Ishikawa (cell line): ENCODE data around the gene EYS.

ENCODE experiments used
- CEBPB ChIP-seq: IDR thresholded peaks from 2 replicates; pipeline ENCODE4 v1.6.1; 2012
- CREB1 ChIP-seq: IDR thresholded peaks from 2 replicates; pipeline ENCODE4 v1.6.1; 2012; ENCODE audit warnings: low read depth
- EGR1 ChIP-seq: IDR thresholded peaks from 2 replicates; pipeline ENCODE4 v1.6.1; 2012
- EP300 ChIP-seq: IDR thresholded peaks from 2 replicates; pipeline ENCODE4 v1.6.1; 2012; ENCODE audit warnings: borderline replicate concordance
- FOXM1 ChIP-seq: IDR thresholded peaks from 2 replicates; pipeline ENCODE4 v1.6.1; 2012; ENCODE audit warnings: low read depth, borderline replicate concordance
- NFIC ChIP-seq: IDR thresholded peaks from 2 replicates; pipeline ENCODE4 v1.6.1; 2012
- RAD21 ChIP-seq: IDR thresholded peaks from 2 replicates; pipeline ENCODE4 v1.6.1; 2012; ENCODE audit warnings: low read depth
- TAF1 ChIP-seq: IDR thresholded peaks from 2 replicates; pipeline ENCODE4 v1.6.1; 2012; ENCODE audit warnings: low read depth, mild to moderate bottlenecking
- TCF12 ChIP-seq: IDR thresholded peaks from 2 replicates; pipeline ENCODE4 v1.6.1; 2012; ENCODE audit warnings: low read depth
- TEAD4 ChIP-seq: IDR thresholded peaks from 2 replicates; pipeline ENCODE4 v1.6.1; 2012
- YY1 ChIP-seq: IDR thresholded peaks from 2 replicates; pipeline ENCODE4 v1.6.1; 2012; ENCODE audit warnings: low read depth
- ZBTB7A ChIP-seq: IDR thresholded peaks from 2 replicates; pipeline ENCODE4 v1.6.1; 2012; ENCODE audit warnings: low read depth
- TF ChIP-seq, protein P1 (sequence below): IDR thresholded peaks from 2 replicates; pipeline ENCODE4 v1.6.1; 2012; ENCODE audit warnings: low read depth, mild to moderate bottlenecking
- TF ChIP-seq, protein P2 (sequence below): IDR thresholded peaks from 2 replicates; pipeline ENCODE4 v1.6.1; 2012
- TF ChIP-seq, protein P3 (sequence below): IDR thresholded peaks from 2 replicates; pipeline ENCODE4 v1.6.1; 2012

The EYS gene

DNA sequence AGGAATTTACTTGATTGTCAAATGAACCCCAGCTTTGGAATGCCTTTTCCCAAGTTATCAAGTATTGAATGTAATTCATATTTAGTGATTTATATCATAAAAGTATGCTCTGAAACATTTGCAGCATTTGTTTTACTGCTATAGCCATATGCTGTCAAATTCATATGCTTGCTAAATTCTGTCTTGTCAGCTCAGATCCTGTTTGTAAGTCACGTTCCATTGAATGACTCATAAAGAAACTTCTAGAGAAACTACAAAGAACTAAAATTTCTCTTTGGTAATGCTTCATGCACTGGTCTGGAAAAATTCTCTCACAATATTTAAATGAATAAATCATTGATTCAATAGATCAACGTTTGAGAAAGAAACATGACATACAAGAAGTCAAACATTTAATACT lies 1625.6 kb downstream of the EYS start:
- no peak for TF ChIP-seq TEAD4
- TF ChIP-seq CEBPB: no peak
- no peak for TF ChIP-seq RAD21
- no peak for TF ChIP-seq ZBTB7A
- no peak for TF ChIP-seq YY1
- no peak for TF ChIP-seq FOXM1
- no peak for TF ChIP-seq NFIC
- TF ChIP-seq EP300: no peak
- TF ChIP-seq CREB1: no peak
- no peak for TF ChIP-seq EGR1
- TF ChIP-seq, protein P1, sequence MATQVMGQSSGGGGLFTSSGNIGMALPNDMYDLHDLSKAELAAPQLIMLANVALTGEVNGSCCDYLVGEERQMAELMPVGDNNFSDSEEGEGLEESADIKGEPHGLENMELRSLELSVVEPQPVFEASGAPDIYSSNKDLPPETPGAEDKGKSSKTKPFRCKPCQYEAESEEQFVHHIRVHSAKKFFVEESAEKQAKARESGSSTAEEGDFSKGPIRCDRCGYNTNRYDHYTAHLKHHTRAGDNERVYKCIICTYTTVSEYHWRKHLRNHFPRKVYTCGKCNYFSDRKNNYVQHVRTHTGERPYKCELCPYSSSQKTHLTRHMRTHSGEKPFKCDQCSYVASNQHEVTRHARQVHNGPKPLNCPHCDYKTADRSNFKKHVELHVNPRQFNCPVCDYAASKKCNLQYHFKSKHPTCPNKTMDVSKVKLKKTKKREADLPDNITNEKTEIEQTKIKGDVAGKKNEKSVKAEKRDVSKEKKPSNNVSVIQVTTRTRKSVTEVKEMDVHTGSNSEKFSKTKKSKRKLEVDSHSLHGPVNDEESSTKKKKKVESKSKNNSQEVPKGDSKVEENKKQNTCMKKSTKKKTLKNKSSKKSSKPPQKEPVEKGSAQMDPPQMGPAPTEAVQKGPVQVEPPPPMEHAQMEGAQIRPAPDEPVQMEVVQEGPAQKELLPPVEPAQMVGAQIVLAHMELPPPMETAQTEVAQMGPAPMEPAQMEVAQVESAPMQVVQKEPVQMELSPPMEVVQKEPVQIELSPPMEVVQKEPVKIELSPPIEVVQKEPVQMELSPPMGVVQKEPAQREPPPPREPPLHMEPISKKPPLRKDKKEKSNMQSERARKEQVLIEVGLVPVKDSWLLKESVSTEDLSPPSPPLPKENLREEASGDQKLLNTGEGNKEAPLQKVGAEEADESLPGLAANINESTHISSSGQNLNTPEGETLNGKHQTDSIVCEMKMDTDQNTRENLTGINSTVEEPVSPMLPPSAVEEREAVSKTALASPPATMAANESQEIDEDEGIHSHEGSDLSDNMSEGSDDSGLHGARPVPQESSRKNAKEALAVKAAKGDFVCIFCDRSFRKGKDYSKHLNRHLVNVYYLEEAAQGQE: no peak
- TF ChIP-seq, protein P2, sequence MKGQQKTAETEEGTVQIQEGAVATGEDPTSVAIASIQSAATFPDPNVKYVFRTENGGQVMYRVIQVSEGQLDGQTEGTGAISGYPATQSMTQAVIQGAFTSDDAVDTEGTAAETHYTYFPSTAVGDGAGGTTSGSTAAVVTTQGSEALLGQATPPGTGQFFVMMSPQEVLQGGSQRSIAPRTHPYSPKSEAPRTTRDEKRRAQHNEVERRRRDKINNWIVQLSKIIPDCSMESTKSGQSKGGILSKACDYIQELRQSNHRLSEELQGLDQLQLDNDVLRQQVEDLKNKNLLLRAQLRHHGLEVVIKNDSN: no peak
- no peak for TF ChIP-seq TCF12
- TF ChIP-seq, protein P3, sequence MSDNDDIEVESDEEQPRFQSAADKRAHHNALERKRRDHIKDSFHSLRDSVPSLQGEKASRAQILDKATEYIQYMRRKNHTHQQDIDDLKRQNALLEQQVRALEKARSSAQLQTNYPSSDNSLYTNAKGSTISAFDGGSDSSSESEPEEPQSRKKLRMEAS: no peak
- TF ChIP-seq TAF1: no peak

DNA sequence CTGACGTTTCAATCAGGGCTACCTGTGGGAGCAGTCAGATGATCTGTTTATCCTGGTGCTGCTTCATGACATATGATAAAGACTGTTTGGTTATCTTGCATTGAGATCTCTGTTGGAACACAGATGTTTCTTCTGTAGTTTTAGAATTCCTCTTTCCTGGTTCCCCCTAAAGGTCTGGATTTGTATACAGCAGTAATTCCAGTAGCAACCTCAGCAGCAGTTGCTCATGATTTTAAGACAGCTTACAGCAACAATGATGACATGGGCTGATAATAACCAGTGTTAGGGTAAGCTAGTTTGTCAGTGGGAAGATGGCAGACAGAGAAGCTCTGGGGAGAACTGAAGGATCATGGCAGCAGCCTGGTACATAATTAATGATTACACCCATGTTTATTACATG lies 1632.0 kb downstream of the EYS start:
- TF ChIP-seq CEBPB (no peak), RAD21 (no peak), TAF1 (no peak), TEAD4 (no peak), TCF12 (no peak), EP300 (no peak), NFIC (no peak), CREB1 (no peak), EGR1 (no peak), YY1 (no peak), FOXM1 (no peak), ZBTB7A (no peak)
- TF ChIP-seq, protein P1: no peak
- TF ChIP-seq, protein P3: no peak
- TF ChIP-seq, protein P2: no peak

DNA sequence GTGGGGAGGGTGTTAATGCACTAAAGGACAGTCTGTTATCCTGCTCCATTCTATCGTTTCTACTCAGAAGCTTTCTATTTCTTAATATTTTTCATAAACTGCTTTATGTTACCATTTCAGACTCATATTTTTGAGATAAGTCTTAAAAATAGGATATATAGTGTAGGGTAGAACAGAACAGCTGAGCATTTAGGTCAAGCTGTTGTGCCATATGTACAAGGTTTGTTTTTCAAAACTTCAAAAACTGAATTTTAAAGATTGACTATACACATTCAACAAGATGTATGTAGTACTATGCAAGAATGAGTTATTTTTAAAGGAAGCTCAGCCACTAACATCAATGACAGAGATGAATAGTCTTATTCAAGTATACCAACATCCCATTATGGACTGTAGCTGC lies 1634.3 kb downstream of the EYS start:
- TF ChIP-seq CREB1: no peak
- TF ChIP-seq EP300: no peak
- TF ChIP-seq TCF12: no peak
- no peak for TF ChIP-seq NFIC
- TF ChIP-seq CEBPB: no peak
- TF ChIP-seq EGR1: no peak
- no peak for TF ChIP-seq YY1
- no peak for TF ChIP-seq FOXM1
- TF ChIP-seq, protein P3: no peak
- no peak for TF ChIP-seq TEAD4

DNA sequence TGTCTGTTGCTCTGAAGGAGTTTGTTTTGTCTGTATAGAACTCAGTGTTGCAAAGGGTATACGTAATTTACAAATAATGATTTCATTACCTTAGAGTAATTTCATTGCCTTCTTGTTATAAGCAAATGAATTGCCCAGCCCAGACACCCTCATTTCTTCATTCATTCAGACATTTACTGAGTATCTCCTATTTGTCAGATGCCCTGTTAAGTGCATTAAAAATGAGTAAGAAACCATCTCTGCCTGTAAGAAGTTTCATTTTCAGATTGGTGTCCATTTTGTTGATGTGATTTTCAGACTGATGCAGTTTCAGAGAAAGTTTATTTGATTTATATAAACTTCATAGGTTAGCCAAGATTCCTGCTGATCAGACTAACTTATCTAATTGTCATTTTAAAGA lies 1642.1 kb downstream of the EYS start:
- TF ChIP-seq FOXM1 (no peak), TEAD4 (no peak), CEBPB (no peak), YY1 (no peak), CREB1 (no peak)
- TF ChIP-seq, protein P2: no peak

DNA sequence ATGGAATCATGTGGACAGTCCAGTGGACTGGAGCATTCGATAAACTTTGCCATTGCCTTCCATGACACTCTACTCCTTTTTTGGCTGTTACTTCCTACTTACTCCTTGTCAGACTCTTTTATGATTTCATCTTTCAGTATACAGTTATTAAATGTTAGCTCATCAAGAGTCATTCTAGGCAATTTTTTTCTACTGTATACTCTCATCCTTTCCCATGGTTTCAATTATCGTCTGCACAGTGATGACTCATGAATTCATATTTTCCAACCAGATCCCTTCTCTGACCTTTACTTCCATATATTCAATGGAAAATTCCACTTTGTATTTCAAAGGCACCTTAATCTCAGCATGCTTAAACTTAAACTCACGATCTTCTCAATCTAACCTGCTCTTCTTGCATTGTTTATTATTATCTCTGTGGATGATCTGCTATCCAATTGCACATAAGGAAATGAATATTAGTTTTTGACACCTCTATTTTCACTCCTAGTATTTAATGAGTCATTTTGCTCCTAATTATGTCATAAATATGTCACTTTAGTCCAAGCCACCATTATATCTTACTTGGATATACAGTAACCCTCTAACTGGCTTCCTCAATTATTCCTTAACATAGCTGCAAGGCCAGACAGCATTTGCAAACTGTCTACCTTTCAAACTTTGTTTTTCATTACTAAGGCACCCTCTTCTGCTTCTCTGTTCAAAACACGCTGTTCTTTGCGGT lies 1643.9 kb downstream of the EYS start:
- no peak for TF ChIP-seq EGR1

DNA sequence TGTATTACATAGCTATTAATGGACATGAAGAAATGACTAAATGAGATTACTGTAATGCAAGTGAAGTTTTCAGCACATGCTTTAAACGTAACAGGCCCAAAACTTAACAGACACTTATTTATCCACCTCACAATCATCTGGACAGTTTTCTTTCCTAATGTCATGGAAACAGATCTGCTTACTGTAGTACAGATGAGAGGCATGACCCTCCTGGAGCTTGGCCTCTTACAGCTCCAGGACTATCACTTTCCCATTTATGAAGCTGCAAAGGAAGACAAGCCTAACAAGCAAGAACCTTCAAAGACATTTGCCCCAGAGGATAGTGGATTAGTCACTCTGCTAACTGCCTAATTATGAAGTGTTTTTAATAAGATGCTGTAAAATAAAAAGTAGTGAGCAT lies 1652.2 kb downstream of the EYS start:
- TF ChIP-seq RAD21 (no peak), ZBTB7A (no peak), CREB1 (no peak), TAF1 (no peak), NFIC (no peak), FOXM1 (no peak), EGR1 (no peak), TEAD4 (no peak), EP300 (no peak), CEBPB (no peak), TCF12 (no peak), YY1 (no peak)
- TF ChIP-seq, protein P3: no peak
- TF ChIP-seq, protein P2: no peak
- TF ChIP-seq, protein P1: no peak
